ENCODE measurements around the gene PGRMC2. TPM values are rescaled to one million over a fixed set of nuclear protein-coding genes. Genes with fewer than 3 reads are reported as not detected.

Gene PGRMC2
- total and polyA plus RNA-seq, 2 of the 4 experiments (the other 2 are of a cell fraction): 13.4 to 40.7 TPM

- intact Hi-C loops (cut with micrococcal nuclease) (no loop called here), in situ Hi-C loops (cut with MboI; ENCODE audit: low sequenced_read_pairs) (no loop called here), dilution Hi-C loops (cut with HindIII; ENCODE audit: low sequenced_read_pairs, unreplicated experiment) (no loop called here)
- TF ChIP-seq MXI1 (IDR thresholded peaks at IDR 0.05; ENCODE audit: borderline replicate concordance, low read depth, low read length) (no peak), RCOR1 (IDR thresholded peaks at IDR 0.05; ENCODE audit: insufficient replicate concordance, low read length) (no peak), MAFK (IDR thresholded peaks at IDR 0.05; ENCODE audit: low read depth, low read length) (no peak), FOS (IDR thresholded peaks at IDR 0.05; ENCODE audit: low read depth, low read length) (no peak), CEBPB (IDR thresholded peaks at IDR 0.05; ENCODE audit: low read depth, low read length) (no peak), NFE2L2 (IDR thresholded peaks at IDR 0.05; ENCODE audit: low read depth, low read length) (no peak), POLR2A (IDR thresholded peaks at IDR 0.05; ENCODE audit: low read depth, low read length) (no peak), MAZ (IDR thresholded peaks at IDR 0.05; ENCODE audit: borderline replicate concordance, low read depth, low read length) (no peak), CHD1 (IDR thresholded peaks at IDR 0.05; ENCODE audit: low read depth, low read length) (no peak)
- TF ChIP-seq, protein P1, sequence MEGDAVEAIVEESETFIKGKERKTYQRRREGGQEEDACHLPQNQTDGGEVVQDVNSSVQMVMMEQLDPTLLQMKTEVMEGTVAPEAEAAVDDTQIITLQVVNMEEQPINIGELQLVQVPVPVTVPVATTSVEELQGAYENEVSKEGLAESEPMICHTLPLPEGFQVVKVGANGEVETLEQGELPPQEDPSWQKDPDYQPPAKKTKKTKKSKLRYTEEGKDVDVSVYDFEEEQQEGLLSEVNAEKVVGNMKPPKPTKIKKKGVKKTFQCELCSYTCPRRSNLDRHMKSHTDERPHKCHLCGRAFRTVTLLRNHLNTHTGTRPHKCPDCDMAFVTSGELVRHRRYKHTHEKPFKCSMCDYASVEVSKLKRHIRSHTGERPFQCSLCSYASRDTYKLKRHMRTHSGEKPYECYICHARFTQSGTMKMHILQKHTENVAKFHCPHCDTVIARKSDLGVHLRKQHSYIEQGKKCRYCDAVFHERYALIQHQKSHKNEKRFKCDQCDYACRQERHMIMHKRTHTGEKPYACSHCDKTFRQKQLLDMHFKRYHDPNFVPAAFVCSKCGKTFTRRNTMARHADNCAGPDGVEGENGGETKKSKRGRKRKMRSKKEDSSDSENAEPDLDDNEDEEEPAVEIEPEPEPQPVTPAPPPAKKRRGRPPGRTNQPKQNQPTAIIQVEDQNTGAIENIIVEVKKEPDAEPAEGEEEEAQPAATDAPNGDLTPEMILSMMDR (conservative IDR thresholded peaks at IDR 0.05; ENCODE audit: low read depth, low read length): no peak
- TF ChIP-seq, protein P2, sequence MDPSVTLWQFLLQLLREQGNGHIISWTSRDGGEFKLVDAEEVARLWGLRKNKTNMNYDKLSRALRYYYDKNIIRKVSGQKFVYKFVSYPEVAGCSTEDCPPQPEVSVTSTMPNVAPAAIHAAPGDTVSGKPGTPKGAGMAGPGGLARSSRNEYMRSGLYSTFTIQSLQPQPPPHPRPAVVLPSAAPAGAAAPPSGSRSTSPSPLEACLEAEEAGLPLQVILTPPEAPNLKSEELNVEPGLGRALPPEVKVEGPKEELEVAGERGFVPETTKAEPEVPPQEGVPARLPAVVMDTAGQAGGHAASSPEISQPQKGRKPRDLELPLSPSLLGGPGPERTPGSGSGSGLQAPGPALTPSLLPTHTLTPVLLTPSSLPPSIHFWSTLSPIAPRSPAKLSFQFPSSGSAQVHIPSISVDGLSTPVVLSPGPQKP (IDR thresholded peaks at IDR 0.05; ENCODE audit: borderline replicate concordance, low read depth, low read length): no peak
- TF ChIP-seq, protein P3, sequence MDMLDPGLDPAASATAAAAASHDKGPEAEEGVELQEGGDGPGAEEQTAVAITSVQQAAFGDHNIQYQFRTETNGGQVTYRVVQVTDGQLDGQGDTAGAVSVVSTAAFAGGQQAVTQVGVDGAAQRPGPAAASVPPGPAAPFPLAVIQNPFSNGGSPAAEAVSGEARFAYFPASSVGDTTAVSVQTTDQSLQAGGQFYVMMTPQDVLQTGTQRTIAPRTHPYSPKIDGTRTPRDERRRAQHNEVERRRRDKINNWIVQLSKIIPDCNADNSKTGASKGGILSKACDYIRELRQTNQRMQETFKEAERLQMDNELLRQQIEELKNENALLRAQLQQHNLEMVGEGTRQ (IDR thresholded peaks at IDR 0.05; ENCODE audit: low read depth, low read length): no peak
- H4K8ac ChIP-seq (ENCODE audit: low read depth in 2 of 2, low read length in 2 of 2): no peak overlapping the region
- ATAC-seq (ENCODE audit: low read depth) (no peak), DNase-seq (no peak)
- BruUV-seq (replicated peaks): no TSS peak
- no peak overlapping the region for H2AK5ac ChIP-seq (ENCODE audit: low read depth, low read length)
- no peak overlapping the region for H3K4me2 ChIP-seq (ENCODE audit: low read depth, low read length)
- no peaks in the 10 kb centered on the region for H3K36me3 ChIP-seq (ENCODE audit: control insufficient read depth, insufficient read depth, low read length)
- no peak overlapping the region for H2AK9ac ChIP-seq (replicated peaks; ENCODE audit: low read depth, low read length, poor library complexity)
- no peak overlapping the region for H3K27ac ChIP-seq (ENCODE audit: insufficient read depth, low read length)
- ChIA-PET POLR2A (ENCODE audit: unreplicated experiment) (no interaction called here), CTCF (interaction anchor here (0.6 to 0.8 kb wide), 2 partner anchors 22 to 89 kb away, joined by 3 to 5 read pairs; no protein-coding TSS in a partner anchor)
- H3K9me1 ChIP-seq (ENCODE audit: insufficient read depth, low read length): peaks cover 3% of the 10 kb centered on the region; the same call in 1 of the 2 replicates
- peaks cover 18 to 19% of the 10 kb centered on the region in 2 experiments; a peak in 3 of 4 replicates for H3K79me1 ChIP-seq (ENCODE audit: low read depth in 1 of 2, low read length in 2 of 2)
- H2BK5ac ChIP-seq (ENCODE audit: low read depth, low read length, poor library complexity, severe bottlenecking): no peak overlapping the region
- no peaks in the 10 kb centered on the region for H3K9me3 ChIP-seq (ENCODE audit: control insufficient read depth, insufficient read depth, low read length)
- H3K4ac ChIP-seq (ENCODE audit: low read depth, low read length): no peak overlapping the region
- no peak overlapping the region for H3K4me3 ChIP-seq (ENCODE audit: insufficient read depth, low read depth, low read length)
- H4K20me1 ChIP-seq (ENCODE audit: insufficient read depth, low read length): no peaks in the 10 kb centered on the region; the same call in 1 of the 2 replicates
- no peak overlapping the region for H2BK20ac ChIP-seq (ENCODE audit: low read depth, low read length)
- H4K5ac ChIP-seq (ENCODE audit: low read depth, low read length): no peak overlapping the region
- no peak overlapping the region for H3K14ac ChIP-seq (replicated peaks; ENCODE audit: low read depth, low read length)
- WGBS, 2 experiments (ENCODE audit: extremely low coverage in 2 of 2, insufficient read length in 1 of 2): 100% methylated on average over 2 of the region's 3 CpGs; no CpG with 5 or more reads in 1 of the 2 experiments
- H3K4me1 ChIP-seq (ENCODE audit: control insufficient read depth, insufficient read depth, low read length): peaks cover 4% of the 10 kb centered on the region; the same call in 1 of the 2 replicates
- H3K23ac ChIP-seq (ENCODE audit: low read depth, low read length): no peak overlapping the region
- no peak overlapping the region for H3K56ac ChIP-seq (ENCODE audit: extremely low read depth, insufficient read depth, low read length)
- H3K9ac ChIP-seq (ENCODE audit: low read depth, low read length): no peak overlapping the region
- no peak overlapping the region for H2BK15ac ChIP-seq (ENCODE audit: low read depth, low read length)
- H4K91ac ChIP-seq (ENCODE audit: insufficient read depth, low read depth, low read length): no peak overlapping the region
- no peaks in the 10 kb centered on the region for H3K27me3 ChIP-seq (ENCODE audit: control insufficient read depth, insufficient read depth, low read length)
- no peak overlapping the region for H3K18ac ChIP-seq (ENCODE audit: low read depth, low read length)
- no peak overlapping the region for H2AFZ ChIP-seq (replicated peaks; ENCODE audit: low read length, poor library complexity)
- no peak overlapping the region for H2BK120ac ChIP-seq (ENCODE audit: low read depth, low read length)
Measured at GRCh38 chr4:128290526-128290925, 2.9 kb upstream of the PGRMC2 start.

Measured in IMR-90 (cell line).